ENCODE results near the gene CLSTN2. TPM values are rescaled to one million over a fixed set of nuclear protein-coding genes. Genes with fewer than 3 reads are reported as not detected.

The CLSTN2 gene
- total RNA-seq, 1 donor from 2014 or later: not detected

DNA sequence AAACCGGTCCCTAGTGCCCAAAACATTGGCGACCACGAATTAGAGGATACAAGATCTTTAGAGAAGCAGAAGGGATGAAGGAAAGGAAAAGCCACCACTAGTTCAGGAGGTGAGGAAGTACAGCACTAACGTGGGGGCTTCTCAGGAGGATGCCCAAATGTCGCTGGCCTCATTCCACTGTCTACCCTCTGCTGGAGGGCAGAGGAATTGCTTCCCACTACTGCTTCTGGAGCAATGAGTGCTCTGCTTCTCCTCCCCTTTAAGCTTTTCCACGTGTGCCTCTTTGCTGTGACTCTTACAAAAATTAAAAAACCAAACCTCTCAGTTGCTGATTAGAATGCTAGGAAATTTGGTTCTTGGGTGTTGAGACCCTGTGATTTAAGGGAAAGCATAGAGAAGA, 281.3 kb downstream of the CLSTN2 start:
- TF ChIP-seq, protein P1, sequence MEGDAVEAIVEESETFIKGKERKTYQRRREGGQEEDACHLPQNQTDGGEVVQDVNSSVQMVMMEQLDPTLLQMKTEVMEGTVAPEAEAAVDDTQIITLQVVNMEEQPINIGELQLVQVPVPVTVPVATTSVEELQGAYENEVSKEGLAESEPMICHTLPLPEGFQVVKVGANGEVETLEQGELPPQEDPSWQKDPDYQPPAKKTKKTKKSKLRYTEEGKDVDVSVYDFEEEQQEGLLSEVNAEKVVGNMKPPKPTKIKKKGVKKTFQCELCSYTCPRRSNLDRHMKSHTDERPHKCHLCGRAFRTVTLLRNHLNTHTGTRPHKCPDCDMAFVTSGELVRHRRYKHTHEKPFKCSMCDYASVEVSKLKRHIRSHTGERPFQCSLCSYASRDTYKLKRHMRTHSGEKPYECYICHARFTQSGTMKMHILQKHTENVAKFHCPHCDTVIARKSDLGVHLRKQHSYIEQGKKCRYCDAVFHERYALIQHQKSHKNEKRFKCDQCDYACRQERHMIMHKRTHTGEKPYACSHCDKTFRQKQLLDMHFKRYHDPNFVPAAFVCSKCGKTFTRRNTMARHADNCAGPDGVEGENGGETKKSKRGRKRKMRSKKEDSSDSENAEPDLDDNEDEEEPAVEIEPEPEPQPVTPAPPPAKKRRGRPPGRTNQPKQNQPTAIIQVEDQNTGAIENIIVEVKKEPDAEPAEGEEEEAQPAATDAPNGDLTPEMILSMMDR (IDR thresholded peaks at IDR 0.05): no peak
- H3K9me3 Mint-ChIP-seq: no peaks in the 10 kb centered on the region
- CTCF ChIA-PET: no interaction called here
- H3K36me3 Mint-ChIP-seq (ENCODE audit: low read depth): no peaks in the 10 kb centered on the region
- no peak overlapping the region for H3K4me3 Mint-ChIP-seq
- intact Hi-C loops (cut with micrococcal nuclease): no loop called here
- H3K4me1 Mint-ChIP-seq: no peaks in the 10 kb centered on the region
- H3K27ac Mint-ChIP-seq: no peak overlapping the region
- no peak for ATAC-seq (ENCODE audit: low read depth)
- DNase-seq: no peak
- POLR2A ChIA-PET: no interaction called here
- peaks cover 2% of the 10 kb centered on the region for H3K27me3 Mint-ChIP-seq

DNA sequence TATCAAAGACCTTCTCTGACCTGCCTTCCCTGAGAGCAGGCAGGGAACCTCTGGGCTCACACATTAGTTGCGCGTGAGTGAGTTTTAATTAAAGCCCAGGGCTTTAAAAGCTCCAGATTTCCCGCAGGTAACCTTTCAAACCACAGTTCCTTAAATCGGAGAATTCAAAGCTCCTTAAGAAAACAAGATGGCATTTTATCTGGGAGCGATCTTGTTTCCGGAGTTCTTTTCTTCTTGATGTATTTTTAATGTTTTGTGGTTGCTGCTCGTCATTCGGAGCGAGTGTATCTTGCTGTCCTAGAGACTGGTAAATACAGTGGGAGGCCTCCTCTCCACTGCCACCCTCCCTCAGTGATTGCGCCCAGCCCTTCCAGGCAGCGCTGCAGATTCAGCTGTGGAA, 284.3 kb downstream of the CLSTN2 start:
- Mint-ChIP-seq H3K4me1 (no peaks in the 10 kb centered on the region), H3K36me3 (ENCODE audit: low read depth) (no peaks in the 10 kb centered on the region), H3K27ac (no peak overlapping the region), H3K9me3 (no peaks in the 10 kb centered on the region), H3K4me3 (no peak overlapping the region), H3K27me3 (peaks cover 3% of the 10 kb centered on the region)
- CTCF ChIA-PET: no interaction called here
- intact Hi-C loops (cut with micrococcal nuclease): no loop called here
- DNase-seq (no peak), ATAC-seq (ENCODE audit: low read depth) (no peak)
- POLR2A ChIA-PET: no interaction called here
- TF ChIP-seq, protein P1 (IDR thresholded peaks at IDR 0.05): no peak

DNA sequence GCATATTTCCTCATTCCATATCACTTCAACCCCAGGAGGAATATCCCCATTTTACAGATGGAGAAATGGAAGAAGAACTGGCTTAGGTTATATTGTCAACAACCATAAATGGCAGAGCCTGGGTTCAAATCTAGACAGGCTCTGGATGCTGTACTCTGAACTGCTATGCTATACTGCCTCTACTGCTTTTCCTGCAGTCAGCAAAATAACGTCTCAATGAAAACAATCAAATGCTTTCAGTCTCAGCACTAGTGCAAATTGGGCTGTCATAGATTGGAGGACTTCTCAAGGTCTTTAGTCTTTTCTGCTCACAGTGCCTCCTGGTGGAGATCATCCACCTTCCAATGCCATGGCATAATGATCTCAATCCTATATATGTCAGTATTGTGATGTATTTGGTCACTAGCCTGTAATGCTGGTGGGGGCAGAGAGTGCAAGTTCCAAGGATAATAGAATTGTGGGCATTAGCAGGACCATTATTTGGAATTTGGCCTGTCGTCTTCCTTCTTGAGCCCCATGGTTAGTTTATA, 285.0 kb downstream of the CLSTN2 start:
- ChIA-PET CTCF (no interaction called here), POLR2A (no interaction called here)
- Mint-ChIP-seq H3K27ac (no peak overlapping the region), H3K4me3 (no peak overlapping the region), H3K4me1 (no peaks in the 10 kb centered on the region), H3K9me3 (no peaks in the 10 kb centered on the region), H3K27me3 (peaks cover 3% of the 10 kb centered on the region), H3K36me3 (ENCODE audit: low read depth) (no peaks in the 10 kb centered on the region)
- TF ChIP-seq, protein P1 (IDR thresholded peaks at IDR 0.05): no peak
- ATAC-seq (ENCODE audit: low read depth): no peak
- intact Hi-C loops (cut with micrococcal nuclease): no loop called here
- no peak for DNase-seq

DNA sequence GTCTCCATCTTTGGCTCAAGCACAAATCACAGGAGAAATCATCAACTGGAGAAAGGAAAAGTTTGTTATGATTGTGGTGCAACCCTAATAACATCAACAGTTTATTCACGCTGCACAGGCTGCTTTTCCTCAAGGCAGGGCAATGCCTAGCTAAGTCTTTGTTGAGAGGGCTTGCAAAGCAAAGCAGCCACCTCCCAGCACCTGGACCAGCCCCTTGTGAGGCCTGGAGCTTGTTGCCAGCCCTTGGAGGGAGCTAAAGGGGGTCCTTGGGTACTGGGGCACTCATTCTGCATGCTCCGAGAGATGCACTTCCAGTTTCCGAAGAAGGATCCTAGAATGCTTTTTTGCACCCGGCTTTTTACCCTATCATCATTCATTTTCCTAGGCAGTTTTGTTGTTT, 288.2 kb downstream of the CLSTN2 start:
- Mint-ChIP-seq H3K27me3 (peaks cover 3% of the 10 kb centered on the region), H3K27ac (no peak overlapping the region), H3K36me3 (ENCODE audit: low read depth) (no peaks in the 10 kb centered on the region), H3K9me3 (no peaks in the 10 kb centered on the region), H3K4me1 (no peaks in the 10 kb centered on the region), H3K4me3 (no peak overlapping the region)
- DNase-seq: no peak
- TF ChIP-seq, protein P1 (IDR thresholded peaks at IDR 0.05): no peak
- intact Hi-C loops (cut with micrococcal nuclease): no loop called here
- ChIA-PET CTCF (no interaction called here), POLR2A (no interaction called here)
- no peak for ATAC-seq (ENCODE audit: low read depth)

DNA sequence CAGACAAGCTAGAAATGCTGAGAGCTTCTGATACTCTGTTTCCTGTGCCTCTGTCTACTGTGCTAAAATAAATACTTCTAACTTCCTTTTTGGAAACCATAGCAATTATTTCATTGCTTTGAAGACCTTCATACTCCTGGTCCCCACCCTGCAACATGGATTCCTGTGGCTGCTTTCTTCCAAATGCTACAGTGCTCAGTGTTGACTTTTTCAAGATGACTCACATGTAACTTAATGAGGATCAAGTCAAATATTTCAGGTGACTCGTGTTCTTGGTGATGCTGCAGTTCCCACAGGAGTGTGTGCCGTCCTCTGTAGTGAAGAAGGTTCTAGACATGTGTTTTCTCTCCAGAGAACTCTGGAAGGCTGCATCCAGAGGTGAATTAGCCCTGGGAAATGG, 288.6 kb downstream of the CLSTN2 start:
- H3K9me3 Mint-ChIP-seq: no peaks in the 10 kb centered on the region
- no peaks in the 10 kb centered on the region for H3K4me1 Mint-ChIP-seq
- CTCF ChIA-PET: no interaction called here
- intact Hi-C loops (cut with micrococcal nuclease): no loop called here
- H3K4me3 Mint-ChIP-seq: no peak overlapping the region
- TF ChIP-seq, protein P1 (IDR thresholded peaks at IDR 0.05): no peak
- no peak overlapping the region for H3K27ac Mint-ChIP-seq
- DNase-seq (no peak), ATAC-seq (ENCODE audit: low read depth) (no peak)
- peaks cover 3% of the 10 kb centered on the region for H3K27me3 Mint-ChIP-seq
- POLR2A ChIA-PET: no interaction called here
- H3K36me3 Mint-ChIP-seq (ENCODE audit: low read depth): no peaks in the 10 kb centered on the region

All from activated B cell treated with CpG ODN at 0.5 μM for 24 hours (primary cell).